GM23338 (cell line): Measurements from ENCODE around the gene ADD3. TPM values are rescaled to one million over a fixed set of nuclear protein-coding genes. Genes with fewer than 3 reads are reported as not detected.
A peak's percentile ranks its signal among the peaks of the same experiment; 100 is the strongest.

Experiments used
- ATAC-seq: fragments of 200-7000 bp; cut with Tn5 transposase; 3 replicates; pipeline ENCODE4 v1.9.1; 2020
- DNase-seq: peaks from one replicate; pipeline ENCODE4 v3.0.0-alpha.2; 2015; ENCODE audit warnings: low spot score
- H2AFZ ChIP-seq: fragments of 200-600 bp; sonication (generic); 2 replicates; pipeline ENCODE4 v1.8.0; 2016; ENCODE audit warnings: antibody characterized with exemption, mild to moderate bottlenecking, moderate library complexity
- H3F3A ChIP-seq: fragments of 200-600 bp; sonication (generic); replicated peaks from 2 replicates; pipeline ENCODE4 v1.8.0; 2017; ENCODE audit warnings: antibody characterized with exemption, mixed run types, low read depth
- H3K27ac ChIP-seq: fragments of 200-600 bp; sonication (generic); 2 replicates; pipeline ENCODE4 v1.6.1; 2016; ENCODE audit warnings: low read depth
- H3K27me3 ChIP-seq: fragments of 200-600 bp; sonication (generic); 2 replicates; pipeline ENCODE4 v1.8.0; 2016; ENCODE audit warnings: mild to moderate bottlenecking, mixed run types, moderate library complexity; ENCODE audit not compliant: insufficient read depth
- H3K36me3 ChIP-seq: fragments of 200-600 bp; sonication (generic); 2 replicates; pipeline ENCODE4 v1.8.0; 2016; ENCODE audit warnings: mild to moderate bottlenecking; ENCODE audit not compliant: insufficient read depth
- H3K4me1 ChIP-seq: fragments of 200-600 bp; sonication (generic); 2 replicates; pipeline ENCODE4 v1.8.0; 2016; ENCODE audit warnings: mild to moderate bottlenecking, moderate library complexity; ENCODE audit not compliant: insufficient read depth
- H3K4me2 ChIP-seq: fragments of 200-600 bp; sonication (generic); 2 replicates; pipeline ENCODE4 v1.7.1; 2017; ENCODE audit warnings: mixed run types
- H3K4me3 ChIP-seq: fragments of 200-600 bp; sonication (generic); 2 replicates; pipeline ENCODE4 v1.6.1; 2016; ENCODE audit warnings: mixed run types
- H3K79me2 ChIP-seq: fragments of 200-600 bp; sonication (generic); replicated peaks from 2 replicates; pipeline ENCODE4 v1.8.0; 2017; ENCODE audit warnings: mild to moderate bottlenecking; ENCODE audit not compliant: insufficient read depth
- H3K9me2 ChIP-seq: fragments of 200-600 bp; sonication (generic); 2 replicates; pipeline ENCODE4 v1.8.0; 2017; ENCODE audit not compliant: insufficient read depth
- H4K20me1 ChIP-seq: fragments of 200-600 bp; sonication (generic); replicated peaks from 2 replicates; pipeline ENCODE4 v1.8.0; 2017; ENCODE audit warnings: mild to moderate bottlenecking; ENCODE audit not compliant: insufficient read depth
- H3K27ac Mint-ChIP-seq: 2 replicates; pipeline ENCODE4 v1.8.0; 2020; ENCODE audit warnings: inconsistent platforms, mild to moderate bottlenecking, moderate library complexity, mixed read lengths
- H3K27me3 Mint-ChIP-seq: 3 replicates; pipeline ENCODE4 v1.8.0; 2022; ENCODE audit warnings: low read depth, mild to moderate bottlenecking, moderate library complexity, mixed read lengths, inconsistent platforms; ENCODE audit not compliant: insufficient read depth, poor library complexity
- H3K36me3 Mint-ChIP-seq: 3 replicates; pipeline ENCODE4 v1.8.0; 2021; ENCODE audit warnings: low read depth, mild to moderate bottlenecking, inconsistent platforms, moderate library complexity, mixed read lengths
- H3K4me1 Mint-ChIP-seq: 3 replicates; pipeline ENCODE4 v1.8.0; 2020; ENCODE audit warnings: mild to moderate bottlenecking, inconsistent platforms, mixed read lengths
- H3K4me3 Mint-ChIP-seq: 3 replicates; pipeline ENCODE4 v1.8.0; 2021; ENCODE audit warnings: moderate library complexity, mild to moderate bottlenecking, inconsistent platforms, mixed read lengths
- H3K9me3 Mint-ChIP-seq: 3 replicates; pipeline ENCODE4 v1.8.0; 2020; ENCODE audit warnings: moderate library complexity, mild to moderate bottlenecking, inconsistent platforms, mixed read lengths
- CREB1 ChIP-seq: fragments of 250-450 bp; sonication (Bioruptor Pico); IDR thresholded peaks from 2 replicates; pipeline ENCODE4 v1.5.0; 2020; ENCODE audit warnings: low read depth, mild to moderate bottlenecking, moderate library complexity
- CTCF ChIP-seq, 2 experiments: fragments of 200-600 bp in 1 of 2; sonication (generic) in 1 of 2; conservative IDR thresholded peaks; 2 replicates each; pipeline versions ENCODE4 v1.5.1 to v1.6.1; 2016 to 2017; ENCODE audit warnings: antibody characterized with exemption in 2 of 2, low read depth in 2 of 2, mild to moderate bottlenecking in 2 of 2, moderate library complexity in 1 of 2
- ETS1 ChIP-seq: IDR thresholded peaks from 2 replicates; pipeline ENCODE4 v1.6.1; 2016; ENCODE audit warnings: antibody characterized with exemption
- EZH2 ChIP-seq: fragments of 200-600 bp; sonication (generic); IDR thresholded peaks from one replicate; pipeline ENCODE4 v1.8.0; 2017; ENCODE audit warnings: antibody characterized with exemption, mild to moderate bottlenecking, low read depth; ENCODE audit not compliant: unreplicated experiment
- JUNB ChIP-seq: IDR thresholded peaks from one replicate; pipeline ENCODE4 v1.6.1; 2016; ENCODE audit warnings: antibody characterized with exemption; ENCODE audit not compliant: unreplicated experiment
- POLR2AphosphoS5 ChIP-seq: IDR thresholded peaks from 2 replicates; pipeline ENCODE4 v1.6.1; 2016; ENCODE audit warnings: antibody characterized with exemption, low read depth
- REST ChIP-seq: IDR thresholded peaks from one replicate; pipeline ENCODE4 v1.6.1; 2018; ENCODE audit warnings: antibody characterized with exemption; ENCODE audit not compliant: unreplicated experiment
- STAT1 ChIP-seq: IDR thresholded peaks from one replicate; pipeline ENCODE4 v1.6.1; 2016; ENCODE audit warnings: antibody characterized with exemption; ENCODE audit not compliant: unreplicated experiment
- ZNF114 ChIP-seq: fragments of 250-450 bp; sonication (Bioruptor Pico); IDR thresholded peaks from 2 replicates; pipeline ENCODE4 v1.5.0; 2020; ENCODE audit warnings: mild to moderate bottlenecking, moderate library complexity
- polyA plus RNA-seq: library from polyadenylated mRNA; unstranded; fragments of >200 nt; fragmentation: Nextera tagmentation; extraction: Ambion mirVana; gene quantifications from 2 replicates; pipeline ENCODE4 v1.2.1, GENCODE V29; 2016
- total RNA-seq: library from RNA; depleted of rRNA; stranded (reverse); fragments of >200 nt; shearing (Covaris generic); gene quantifications from 2 replicates; pipeline ENCODE4 v1.2.3, GENCODE V29; 2014

ADD3 gene
- total and polyA plus RNA-seq, 2 experiments from 2014 or later = 68.5 to 767 TPM

GRCh38 chr10:110007161-110007700, 553 bp upstream of the ADD3 start:
- peak overlapping the region; percentile 63 for H3K4me3 ChIP-seq
- H3K27ac ChIP-seq = peak overlapping the region; percentile 74
- Mint-ChIP-seq H3K4me3 (no peak overlapping the region), H3K36me3 (no peaks in the 10 kb centered on the region), H3K27me3 (peaks cover 1% of the 10 kb centered on the region), H3K9me3 (no peaks in the 10 kb centered on the region), H3K27ac (no peak overlapping the region; the same call in 1 of the 2 replicates), H3K4me1 (peaks cover 52% of the 10 kb centered on the region)
- no peaks in the 10 kb centered on the region for H3F3A ChIP-seq
- H4K20me1 ChIP-seq = 0 out of 2 replicates have a peak, but pooled peaks cover 6% of the 10 kb centered on the region
- H3K36me3 ChIP-seq = no peaks in the 10 kb centered on the region
- DNase-seq = no peak
- peak overlapping the region; percentile 87 for H3K4me2 ChIP-seq
- TF ChIP-seq JUNB (no peak), POLR2AphosphoS5 (peak; percentile 70), CREB1 (no peak), ETS1 (no peak), CTCF (conservative IDR thresholded peaks at IDR 0.05; ENCODE audit: low read depth in 2 of 2) (no peak), EZH2 (no peak), STAT1 (no peak), REST (no peak), ZNF114 (CRISPR knock-in tag) (no peak)
- H3K79me2 ChIP-seq = peaks cover 38% of the 10 kb centered on the region
- H3K4me1 ChIP-seq = peaks cover 67% of the 10 kb centered on the region
- 0 out of 2 replicates have a peak overlapping the region, but pooled peaks have one; percentile 2 for H2AFZ ChIP-seq
- peaks cover 11% of the 10 kb centered on the region for H3K27me3 ChIP-seq
- peak; percentile 27 for ATAC-seq
- H3K9me2 ChIP-seq = no peaks in the 10 kb centered on the region
